Brain microvascular endothelial cell (primary cell): ENCODE data around the gene CASTOR2.

ENCODE experiments used
- DNase-seq: peaks from one replicate; pipeline ENCODE4 v3.0.0-alpha.2; 2020
- H3K27ac ChIP-seq: fragments of 250-450 bp; sonication (Bioruptor Pico); 2 replicates; pipeline ENCODE4 v1.5.1; 2020; ENCODE audit warnings: mild to moderate bottlenecking, moderate library complexity
- H3K27me3 ChIP-seq: fragments of 250-450 bp; sonication (Bioruptor Pico); replicated peaks from 2 replicates; pipeline ENCODE4 v1.5.1; 2020; ENCODE audit warnings: mild to moderate bottlenecking
- H3K36me3 ChIP-seq: fragments of 250-450 bp; sonication (Bioruptor Pico); replicated peaks from 2 replicates; pipeline ENCODE4 v1.5.1; 2020; ENCODE audit warnings: mild to moderate bottlenecking
- H3K4me3 ChIP-seq: 2 replicates; pipeline ENCODE4 v1.5.1; 2011; ENCODE audit warnings: low read depth, mild to moderate bottlenecking, control low read depth, low read length, moderate library complexity
- in situ Hi-C: cut with HindIII; loops from 2 replicates; pipeline ENCODE4 v1.10.0; 2017; ENCODE audit warnings: low sequenced_read_pairs, low pct_ligation_motif_present
- TF ChIP-seq, protein P1 (sequence below): IDR thresholded peaks from 2 replicates; pipeline ENCODE4 v1.5.1; 2011; ENCODE audit warnings: low read depth, mild to moderate bottlenecking, moderate library complexity, low read length, control low read depth, inconsistent platforms; ENCODE audit errors: missing control alignments

Gene CASTOR2

DNA sequence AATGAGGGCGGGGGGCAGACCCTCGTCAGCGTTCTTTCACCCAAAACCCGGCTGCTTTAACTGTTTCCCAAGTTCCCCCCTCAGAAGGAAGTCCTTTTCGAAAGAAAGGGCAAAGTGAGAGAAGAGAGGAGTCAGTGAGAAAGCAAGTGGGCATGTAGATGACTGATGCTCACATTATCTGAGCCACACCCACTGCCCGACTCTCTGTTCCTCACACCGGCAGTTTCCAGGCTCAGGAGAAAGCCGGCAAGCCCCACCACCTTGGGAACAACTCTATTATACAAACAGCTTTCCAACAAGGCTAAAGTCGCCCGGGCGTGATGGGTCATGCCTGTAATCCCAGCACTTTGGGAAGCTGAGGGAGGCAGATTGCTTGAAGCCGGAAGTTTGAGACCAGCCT, 86.0 kb downstream of the CASTOR2 start:
- in situ Hi-C loops: no loop called here
- Histone ChIP-seq H3K27ac (no peak overlapping the region), H3K27me3 (no peaks in the 10 kb centered on the region), H3K36me3 (peaks cover 36% of the 10 kb centered on the region), H3K4me3 (no peak overlapping the region)
- DNase-seq: no peak
- TF ChIP-seq, protein P1, sequence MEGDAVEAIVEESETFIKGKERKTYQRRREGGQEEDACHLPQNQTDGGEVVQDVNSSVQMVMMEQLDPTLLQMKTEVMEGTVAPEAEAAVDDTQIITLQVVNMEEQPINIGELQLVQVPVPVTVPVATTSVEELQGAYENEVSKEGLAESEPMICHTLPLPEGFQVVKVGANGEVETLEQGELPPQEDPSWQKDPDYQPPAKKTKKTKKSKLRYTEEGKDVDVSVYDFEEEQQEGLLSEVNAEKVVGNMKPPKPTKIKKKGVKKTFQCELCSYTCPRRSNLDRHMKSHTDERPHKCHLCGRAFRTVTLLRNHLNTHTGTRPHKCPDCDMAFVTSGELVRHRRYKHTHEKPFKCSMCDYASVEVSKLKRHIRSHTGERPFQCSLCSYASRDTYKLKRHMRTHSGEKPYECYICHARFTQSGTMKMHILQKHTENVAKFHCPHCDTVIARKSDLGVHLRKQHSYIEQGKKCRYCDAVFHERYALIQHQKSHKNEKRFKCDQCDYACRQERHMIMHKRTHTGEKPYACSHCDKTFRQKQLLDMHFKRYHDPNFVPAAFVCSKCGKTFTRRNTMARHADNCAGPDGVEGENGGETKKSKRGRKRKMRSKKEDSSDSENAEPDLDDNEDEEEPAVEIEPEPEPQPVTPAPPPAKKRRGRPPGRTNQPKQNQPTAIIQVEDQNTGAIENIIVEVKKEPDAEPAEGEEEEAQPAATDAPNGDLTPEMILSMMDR: no peak

DNA sequence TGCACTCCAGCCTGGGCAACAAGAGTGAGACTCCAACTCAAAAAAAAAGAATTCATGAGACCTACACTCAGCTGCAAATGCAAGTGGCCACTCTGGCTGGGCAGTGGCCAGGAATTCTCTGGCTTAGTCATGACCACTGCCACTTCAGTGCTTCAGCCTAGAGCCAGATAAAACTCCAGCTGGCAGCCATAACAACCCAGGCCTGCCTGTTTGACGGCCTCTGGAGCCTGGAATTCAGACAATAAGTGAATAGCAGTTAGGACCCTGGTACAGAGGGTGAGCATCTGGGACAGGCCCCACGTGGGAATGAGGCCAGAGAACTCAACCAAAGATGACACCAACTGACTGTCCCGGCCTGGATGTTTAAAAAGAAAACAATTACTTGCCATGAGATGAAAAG, 90.2 kb downstream of the CASTOR2 start:
- H3K27me3 ChIP-seq: no peaks in the 10 kb centered on the region
- in situ Hi-C loops: no loop called here
- peak overlapping the region; percentile 24 for H3K27ac ChIP-seq
- peaks cover 49% of the 10 kb centered on the region for H3K36me3 ChIP-seq
- peak; percentile 86 for DNase-seq
- TF ChIP-seq, protein P1: no peak
- H3K4me3 ChIP-seq: no peak overlapping the region

DNA sequence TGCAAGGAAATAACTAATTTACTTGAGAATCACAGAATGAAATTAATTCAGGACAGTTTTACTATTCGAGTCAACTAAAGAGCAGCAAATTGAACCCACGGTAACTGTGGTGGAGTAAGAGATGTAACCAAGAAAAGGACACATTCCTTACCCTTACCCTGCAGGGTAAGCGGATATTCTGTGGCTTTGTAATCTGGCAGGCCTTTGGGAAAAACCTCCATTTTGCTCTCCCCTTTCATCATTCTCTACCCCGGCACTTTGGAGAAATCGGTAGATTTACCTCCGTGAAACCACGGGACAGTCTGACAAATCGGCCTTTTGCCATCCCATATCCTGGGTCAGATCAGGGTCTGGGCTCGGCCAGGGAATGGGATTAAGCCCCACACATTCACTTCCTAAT, 90.7 kb downstream of the CASTOR2 start:
- TF ChIP-seq, protein P1: no peak
- in situ Hi-C loops: no loop called here
- no peak for DNase-seq
- peak overlapping the region; percentile 24 for H3K27ac ChIP-seq
- H3K36me3 ChIP-seq: peaks cover 50% of the 10 kb centered on the region
- no peak overlapping the region for H3K4me3 ChIP-seq
- no peaks in the 10 kb centered on the region for H3K27me3 ChIP-seq

DNA sequence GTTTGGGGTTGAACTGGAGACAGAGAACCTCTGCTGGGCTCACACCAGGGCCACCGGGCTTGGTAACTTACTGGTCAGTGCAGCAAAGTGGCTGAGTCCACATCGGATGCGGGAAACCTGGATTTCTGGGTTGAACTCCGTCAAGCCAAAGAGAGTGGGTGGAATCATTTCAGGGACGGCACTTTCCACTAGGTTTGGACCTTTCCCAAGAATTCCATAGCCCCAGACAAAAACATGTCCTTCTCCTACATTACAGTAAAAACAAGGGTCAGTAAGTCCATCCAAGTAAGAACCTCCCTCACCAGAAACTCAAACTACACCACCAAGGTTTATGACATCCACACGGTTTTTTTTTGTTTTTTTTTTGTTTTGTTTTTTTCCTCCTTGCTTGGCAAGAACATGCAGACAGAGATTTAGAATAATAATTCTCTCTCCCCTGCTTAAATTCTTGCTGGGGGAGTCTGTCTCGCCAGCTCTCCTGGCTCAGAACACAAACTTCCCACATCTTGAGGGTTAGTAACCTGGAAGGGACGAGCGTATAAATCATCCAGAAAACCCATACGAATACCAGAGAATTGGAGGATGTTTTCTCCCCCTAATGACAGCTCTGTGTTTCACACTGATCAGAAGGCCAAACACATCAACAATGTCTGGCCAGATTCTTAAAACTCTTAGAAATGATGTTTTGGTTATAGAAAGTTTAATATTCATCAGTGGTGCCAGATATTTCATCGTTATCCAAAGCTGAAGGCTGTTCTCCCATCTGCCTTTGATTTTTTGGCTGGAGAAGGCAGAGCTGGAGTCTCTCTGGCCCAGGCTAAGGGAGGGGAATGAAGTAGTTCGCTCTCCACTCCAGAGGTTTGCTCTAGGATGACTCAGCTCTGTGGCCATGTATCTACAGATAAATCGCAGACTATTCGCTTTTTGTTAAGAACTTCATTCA, 91.6 kb downstream of the CASTOR2 start:
- no peak overlapping the region for H3K4me3 ChIP-seq

DNA sequence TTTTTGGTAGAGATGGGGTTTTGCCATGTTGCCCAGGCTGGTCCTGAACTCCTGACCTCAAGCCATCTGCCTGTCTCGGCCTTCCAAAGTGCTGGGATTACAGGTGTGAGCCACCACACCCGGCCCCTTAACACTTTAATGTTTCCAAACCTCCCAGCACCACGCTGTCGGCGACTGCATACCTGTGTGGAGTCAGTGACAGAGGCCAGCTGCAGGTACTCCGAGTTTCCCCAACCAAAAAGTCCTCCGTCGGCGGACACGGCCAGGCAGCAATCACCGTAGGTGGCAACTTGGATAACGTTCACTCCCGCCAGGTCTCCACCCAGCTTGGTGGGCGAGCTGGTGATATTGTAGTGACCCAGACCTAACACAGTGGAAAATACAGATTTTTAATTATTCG, 93.9 kb downstream of the CASTOR2 start:
- in situ Hi-C loops: no loop called here
- no peak overlapping the region for H3K27ac ChIP-seq
- no peaks in the 10 kb centered on the region for H3K27me3 ChIP-seq
- TF ChIP-seq, protein P1: no peak
- no peak for DNase-seq
- peaks cover 55% of the 10 kb centered on the region for H3K36me3 ChIP-seq
- no peak overlapping the region for H3K4me3 ChIP-seq

More for the DNA sequence above, 91.6 kb downstream of the CASTOR2 start:
- Histone ChIP-seq H3K27ac (no peak overlapping the region), H3K36me3 (peaks cover 55% of the 10 kb centered on the region), H3K27me3 (no peaks in the 10 kb centered on the region)
- TF ChIP-seq, protein P1: no peak
- in situ Hi-C loops: no loop called here
- peak; percentile 37 for DNase-seq
